ENCODE results near the gene DNASE2.
A peak's percentile ranks its signal among the peaks of the same experiment; 100 is the strongest.
"Not testable (repeated sequence)": the region's sequence is repeated elsewhere in the genome, so short reads cannot be mapped to it uniquely, and the experiment has no call there.

The DNASE2 gene

DNA sequence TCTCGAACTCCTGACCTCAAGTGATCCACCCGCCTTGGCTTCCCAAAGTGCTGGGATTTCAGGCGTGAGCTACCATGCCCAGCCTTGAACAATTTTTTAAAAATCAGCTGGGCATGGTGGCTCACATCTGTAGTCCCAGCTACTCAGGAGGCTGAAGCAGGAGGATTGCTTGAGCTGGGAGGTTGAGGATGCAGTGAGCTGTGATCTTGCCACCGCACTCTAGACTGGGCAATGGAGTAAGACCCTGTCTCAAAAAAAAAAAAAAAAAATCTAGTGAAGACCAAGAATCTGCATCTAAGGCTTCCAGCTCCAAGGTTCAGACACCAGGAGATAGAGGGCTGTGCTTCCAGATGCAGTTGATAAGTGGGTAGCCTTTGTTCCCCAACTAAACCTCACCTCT, 17.1 kb downstream of the DNASE2 start:
- no peak for DNase-seq

DNA sequence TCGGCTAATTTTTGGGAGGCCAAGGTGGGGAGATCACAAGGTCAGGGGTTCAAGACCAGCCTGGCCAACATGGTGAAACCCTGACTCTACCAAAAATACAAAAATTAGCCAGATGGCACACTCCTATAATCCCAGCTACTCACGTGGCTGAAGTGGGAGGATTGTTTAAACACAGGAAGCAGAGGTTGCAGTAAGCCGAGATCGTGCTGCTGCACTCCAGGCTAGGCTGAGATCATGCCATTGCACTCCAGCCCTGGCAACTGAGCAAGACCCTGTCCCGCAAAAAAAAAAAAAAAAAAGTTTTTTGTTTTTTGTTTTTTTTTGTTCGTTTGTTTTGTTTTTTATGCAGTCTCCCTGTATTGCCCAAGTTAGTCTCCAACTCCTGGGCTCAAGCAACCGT, 21.7 kb downstream of the DNASE2 start:
- no peak for DNase-seq

DNA sequence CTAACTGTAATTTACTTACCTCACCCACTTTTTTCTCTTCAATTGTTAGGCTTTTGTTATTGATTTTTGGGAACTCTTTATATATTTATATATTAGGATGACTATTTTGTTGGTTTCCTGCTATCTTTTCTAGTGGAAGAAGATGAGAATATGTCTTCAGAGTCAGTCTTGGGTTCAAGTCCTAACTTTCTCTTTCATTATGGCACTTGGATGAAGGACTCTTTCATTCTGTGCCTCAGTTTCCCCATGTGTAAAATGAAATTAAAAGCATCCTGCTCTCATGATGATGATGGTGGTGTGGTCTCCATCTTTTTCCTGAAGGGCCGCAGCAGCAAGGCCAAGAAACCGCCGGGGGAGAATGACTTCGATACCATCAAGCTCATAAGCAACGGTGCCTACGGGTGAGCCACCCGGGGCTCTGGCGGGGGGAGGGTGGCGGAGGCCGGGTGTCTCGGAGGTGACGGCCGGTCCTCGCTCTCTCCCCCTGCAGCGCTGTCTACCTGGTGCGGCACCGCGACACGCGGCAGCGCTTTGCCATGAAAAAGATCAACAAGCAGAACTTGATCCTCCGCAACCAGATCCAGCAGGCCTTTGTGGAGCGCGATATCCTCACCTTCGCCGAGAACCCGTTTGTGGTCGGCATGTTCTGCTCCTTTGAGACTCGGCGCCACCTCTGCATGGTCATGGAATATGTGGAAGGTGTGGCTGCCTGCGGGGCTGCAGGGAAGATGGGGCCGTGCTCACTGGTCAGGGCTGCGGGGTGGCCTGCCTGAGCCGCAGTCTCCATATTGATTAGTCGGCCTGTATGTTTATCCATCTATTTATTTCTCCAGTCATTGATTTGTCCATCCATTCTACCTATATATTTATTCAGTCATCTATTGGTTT, 23.0 kb downstream of the DNASE2 start:
- no peak for DNase-seq

DNA sequence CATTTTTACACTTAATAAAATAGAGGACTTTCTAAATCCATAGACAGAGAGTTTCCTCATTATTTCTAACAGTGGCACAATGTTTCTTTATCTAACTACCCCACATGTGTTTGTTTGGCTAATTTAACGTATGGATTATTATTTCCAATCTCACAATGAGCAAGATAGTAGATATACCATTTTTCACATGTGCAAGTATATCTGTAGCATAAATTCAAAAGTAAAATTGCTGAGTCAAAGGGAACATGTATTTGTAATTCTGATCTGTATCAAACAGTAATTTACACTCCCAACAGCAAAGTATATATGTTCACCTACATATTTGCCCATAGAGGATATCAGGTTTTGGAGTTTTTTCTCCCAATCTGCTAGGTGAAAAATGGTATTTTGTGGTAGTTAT, 24.6 kb downstream of the DNASE2 start:
- no peak for DNase-seq

DNA sequence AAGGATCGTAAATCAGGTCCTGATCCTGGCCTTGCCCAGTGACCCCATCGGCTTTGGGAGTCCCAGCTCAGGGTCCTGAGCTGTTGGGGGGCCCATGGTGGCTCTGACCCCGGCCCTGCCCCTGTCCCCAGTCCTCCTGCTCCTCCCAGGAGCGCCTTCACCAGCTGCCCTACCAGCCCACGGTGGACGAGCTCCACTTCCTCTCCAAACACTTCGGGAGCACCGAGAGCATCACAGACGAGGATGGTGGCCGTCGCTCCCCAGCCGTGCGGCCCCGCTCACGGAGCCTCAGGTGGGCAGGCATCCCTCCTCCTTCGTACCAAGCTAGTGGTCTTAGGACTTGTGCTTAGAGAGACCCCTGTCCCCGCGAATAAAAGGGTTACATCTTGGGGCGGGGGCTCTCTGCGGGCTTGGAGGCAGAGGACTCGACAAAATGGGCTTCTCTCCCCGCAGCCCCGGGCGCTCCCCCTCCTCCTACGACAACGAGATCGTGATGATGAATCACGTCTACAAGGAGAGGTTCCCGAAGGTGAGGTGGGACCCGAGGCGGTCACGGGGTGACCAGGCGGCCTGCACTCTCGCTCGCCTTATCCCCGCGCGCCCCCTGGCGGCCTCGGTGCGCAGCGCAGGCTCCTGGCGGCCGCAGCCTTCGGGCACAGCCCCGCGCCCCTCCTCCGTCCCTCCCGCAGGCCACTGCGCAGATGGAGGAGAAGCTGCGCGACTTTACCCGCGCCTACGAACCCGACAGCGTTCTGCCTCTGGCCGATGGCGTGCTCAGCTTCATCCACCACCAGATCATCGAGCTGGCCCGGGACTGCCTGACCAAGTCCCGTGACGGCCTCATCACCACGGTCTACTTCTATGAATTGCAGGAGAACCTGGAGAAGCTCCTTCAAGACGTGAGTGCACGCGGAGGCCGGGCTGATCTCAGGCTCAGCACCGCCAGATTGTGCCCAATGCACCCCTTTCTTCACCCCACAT, 33.8 kb downstream of the DNASE2 start:
- DNase-seq, result peak; percentile 82

DNA sequence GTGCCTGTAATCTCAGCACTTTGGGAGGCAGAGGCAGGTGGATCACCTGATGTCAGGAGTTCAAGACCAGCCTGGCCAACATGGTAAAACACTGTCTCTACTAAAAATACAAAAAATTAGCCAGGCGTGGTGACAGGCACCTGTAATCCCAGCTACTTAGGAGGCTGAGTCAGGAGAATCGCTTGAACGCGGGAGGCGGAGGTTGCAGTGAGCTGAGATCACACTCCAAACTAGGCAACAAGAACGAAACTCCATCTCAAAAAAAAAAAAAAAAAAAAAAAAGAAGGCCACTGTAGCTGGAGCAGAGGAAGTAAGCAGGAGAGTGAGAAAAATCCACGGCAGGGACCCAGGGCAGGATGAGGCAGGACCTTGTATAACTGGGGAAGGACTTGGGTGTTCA, 34.6 kb downstream of the DNASE2 start:
- DNase-seq, result not testable (repeated sequence)

DNA sequence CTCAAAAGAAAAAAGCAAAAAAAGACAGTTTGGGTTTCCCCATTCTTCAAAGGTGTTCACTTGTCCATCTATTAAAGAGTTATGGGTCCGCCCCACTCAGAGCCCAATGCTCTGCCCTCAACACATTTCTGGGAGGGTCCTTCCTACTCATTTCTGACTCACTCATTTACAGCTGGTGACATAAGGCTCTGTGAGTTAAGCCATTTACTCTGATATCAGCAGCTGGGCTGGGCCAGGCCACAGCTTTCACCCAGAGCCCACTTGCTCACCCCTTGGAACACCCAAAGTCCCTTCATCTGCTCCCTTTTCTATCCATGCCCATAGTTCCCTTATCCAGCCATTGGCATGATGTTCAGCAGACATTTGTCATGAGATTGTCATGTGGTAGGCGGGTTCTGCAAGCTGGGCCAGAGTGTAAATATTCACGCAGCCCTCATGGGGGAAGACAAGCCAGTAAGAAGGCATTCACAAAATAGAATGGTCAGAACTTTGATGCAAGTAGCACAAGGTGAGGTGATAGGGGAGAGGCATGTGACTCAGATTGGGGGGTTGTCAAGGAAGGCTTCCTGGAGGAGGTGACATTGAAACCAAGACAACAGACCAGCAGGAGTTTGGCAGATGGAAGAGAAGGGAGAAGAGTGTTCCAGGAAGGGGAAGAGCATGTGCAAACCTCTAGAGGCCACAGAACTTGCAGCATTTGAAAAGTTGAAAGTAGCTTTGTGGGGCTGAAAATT, 37.1 kb downstream of the DNASE2 start:
- no peak for DNase-seq

DNA sequence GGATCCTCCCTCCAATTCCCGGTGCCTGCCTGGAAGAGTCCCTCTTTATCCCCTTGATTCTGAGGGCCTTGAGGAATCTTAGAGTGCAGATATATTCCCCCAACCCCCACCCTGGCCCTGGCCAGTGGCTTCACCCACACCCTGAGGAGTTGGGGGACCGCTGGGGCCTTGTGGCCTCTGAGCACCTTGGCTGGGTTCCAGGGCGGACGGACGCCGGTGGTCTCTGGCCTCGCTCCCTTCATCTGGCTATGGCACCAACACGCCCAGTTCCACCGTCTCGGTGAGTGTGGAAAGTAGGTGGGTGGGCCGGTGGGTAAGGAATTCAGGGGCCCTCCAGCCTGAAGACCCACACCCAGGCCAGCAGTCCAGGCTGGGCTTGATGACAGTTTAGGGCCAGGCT, 37.9 kb downstream of the DNASE2 start:
- DNase-seq, result no peak

DNA sequence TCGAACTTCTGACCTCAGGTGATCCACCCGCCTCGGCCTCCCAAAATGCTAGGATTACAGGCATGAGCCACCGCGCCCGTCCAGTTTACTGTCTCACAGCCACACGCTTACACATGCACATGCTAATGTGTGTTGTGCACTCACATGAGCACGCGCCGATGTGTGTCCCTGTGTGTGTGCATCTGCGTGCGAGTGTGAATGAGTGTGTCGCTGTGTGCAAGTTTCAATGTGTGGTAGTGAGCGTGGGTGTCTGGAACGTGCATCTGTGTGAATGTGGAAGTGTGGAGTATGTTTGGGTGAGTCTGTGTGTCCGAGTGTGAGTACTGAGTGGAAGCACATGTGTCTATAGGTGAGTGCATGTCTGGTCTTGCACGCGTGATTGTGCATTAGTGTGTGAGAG, 38.7 kb downstream of the DNASE2 start:
- no peak for DNase-seq

DNA sequence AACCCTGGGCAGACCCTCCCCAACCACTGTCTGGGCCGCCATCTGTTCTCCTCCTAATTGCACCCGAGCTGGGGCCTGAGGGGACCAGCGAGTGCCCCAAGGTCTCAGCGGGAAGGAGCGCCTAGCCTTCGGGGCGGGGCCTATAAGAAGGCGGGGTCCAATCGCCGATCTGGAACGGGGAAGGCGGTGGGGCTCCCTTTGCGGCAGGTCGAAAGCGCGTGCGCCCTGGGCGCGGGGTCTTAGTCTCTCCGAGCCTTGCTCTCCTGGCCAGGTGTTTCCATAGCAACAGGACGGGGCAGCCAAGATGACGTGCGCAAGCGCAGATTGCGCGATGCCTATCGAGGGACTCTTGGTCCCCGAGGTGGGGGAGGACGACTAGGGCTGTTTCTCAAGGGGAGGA, 40.2 kb downstream of the DNASE2 start:
- no peak for DNase-seq

DNA sequence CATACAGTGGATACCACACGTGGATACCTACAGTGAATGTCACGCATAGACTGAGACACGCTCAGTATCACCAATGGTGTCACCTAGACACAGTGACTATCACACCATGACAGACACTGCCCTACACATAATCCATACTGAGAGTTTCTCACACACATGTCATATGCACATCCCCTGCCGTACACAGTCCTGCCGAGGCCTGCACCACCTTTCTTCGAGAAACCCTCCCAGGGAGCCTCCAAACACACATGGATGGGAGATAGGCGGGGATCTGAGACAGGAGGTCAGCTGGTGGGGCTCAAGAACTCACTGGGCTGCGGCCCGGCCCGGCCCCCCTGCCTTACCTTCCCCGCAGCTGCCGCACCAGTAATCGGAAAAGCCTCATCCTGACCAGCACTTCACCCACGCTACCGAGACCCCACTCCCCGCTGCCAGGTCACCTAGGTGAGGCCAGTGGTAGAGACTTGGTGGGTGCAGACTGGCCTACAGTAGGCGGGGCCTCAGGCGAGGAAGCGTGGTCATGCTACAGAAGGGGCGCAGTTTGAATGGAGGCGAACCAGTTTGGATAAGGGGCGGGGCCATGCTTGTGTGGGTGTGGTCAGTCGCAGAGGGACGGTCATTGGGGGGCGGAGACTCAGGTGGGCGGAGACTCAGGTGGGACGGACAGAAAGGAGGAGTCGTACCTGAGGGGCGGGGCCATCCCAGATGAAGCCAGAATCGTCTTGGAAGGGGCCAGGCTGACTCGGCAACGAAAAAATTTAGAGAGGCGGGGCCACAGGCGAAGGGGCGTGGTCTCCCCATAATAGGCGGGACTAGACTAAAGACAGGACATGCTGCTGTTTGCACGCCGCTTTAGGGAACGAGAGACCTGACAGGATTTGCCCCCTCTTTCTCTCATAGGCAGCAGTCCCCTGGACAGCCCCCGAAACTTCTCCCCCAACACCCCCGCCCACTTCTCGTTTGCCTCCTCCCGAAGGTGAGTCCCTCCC, 40.9 kb downstream of the DNASE2 start:
- DNase-seq, result peak; percentile 38

DNA sequence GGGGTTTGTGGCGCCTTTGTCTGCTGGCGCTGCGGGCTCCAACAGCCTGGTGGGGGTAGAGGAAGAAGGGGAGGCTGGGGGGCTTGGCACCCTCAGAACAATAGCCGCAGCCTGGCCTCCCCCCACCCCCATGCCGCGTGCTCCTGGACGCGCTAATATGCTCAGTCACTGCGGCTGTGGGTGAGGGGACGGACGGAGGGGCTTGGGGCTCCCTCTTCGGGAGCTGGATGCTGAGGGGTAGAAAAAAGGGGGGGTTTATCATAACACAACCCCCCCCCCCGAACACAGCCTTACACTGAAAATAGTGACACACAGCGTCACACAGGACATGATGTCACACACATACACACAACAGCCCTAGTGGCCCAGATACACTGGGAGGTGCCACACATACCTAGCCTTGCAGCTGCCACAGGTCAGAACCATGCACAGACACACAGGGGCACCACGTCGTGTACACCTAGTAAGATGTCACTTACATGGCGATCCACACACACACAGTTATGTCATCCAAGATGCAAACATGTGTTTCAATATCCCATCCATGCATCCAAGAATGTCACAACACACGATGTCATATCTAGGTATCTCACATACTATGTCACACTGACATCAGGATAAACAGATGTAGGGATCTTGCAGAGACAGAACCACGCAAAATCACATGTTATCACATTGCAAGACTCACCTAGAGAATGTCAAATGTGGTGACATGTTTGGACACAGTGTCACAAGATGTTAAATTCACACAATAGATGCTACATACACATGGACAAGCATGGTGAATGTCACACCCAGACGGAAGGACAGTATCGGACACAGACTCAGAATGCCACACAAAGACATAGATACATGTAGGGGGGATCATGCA, 42.1 kb downstream of the DNASE2 start:
- peak; percentile 44 for DNase-seq

DNA sequence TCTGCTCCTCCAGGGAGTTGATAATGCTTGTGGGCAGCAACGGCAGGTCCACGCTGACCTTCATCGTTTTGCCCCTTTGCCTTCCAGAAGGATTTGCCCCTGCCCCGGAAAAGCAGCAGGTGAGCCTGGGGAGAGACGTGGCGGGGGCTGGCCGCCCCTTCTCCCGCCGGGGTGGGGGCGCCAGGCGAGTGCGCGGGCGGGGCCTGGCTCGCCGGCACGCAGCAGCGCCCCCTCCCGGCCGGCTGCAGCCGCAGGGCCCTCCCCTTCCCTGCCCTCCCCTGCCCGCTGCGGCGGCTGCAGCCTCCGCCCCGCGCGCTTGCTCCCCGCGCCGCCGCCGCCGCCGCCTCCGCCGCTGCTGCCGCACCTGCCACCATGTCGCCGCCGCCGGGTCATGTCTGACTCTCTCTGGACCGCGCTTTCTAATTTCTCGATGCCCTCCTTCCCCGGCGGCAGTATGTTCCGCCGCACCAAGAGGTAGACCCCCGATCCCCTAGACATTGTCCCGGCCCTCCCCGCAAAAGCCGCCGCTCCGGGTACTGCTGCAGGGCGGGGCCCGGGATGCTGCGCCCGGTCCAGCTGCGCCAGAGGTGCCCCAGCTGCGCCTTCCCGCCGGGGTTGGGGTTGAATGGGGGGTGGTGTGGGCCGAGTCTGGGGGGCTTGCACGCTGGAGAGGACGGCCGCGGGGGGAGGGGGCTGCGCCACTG, 42.9 kb downstream of the DNASE2 start, which contains the start of gene MAST1:
Gene MAST1, plus strand, starts transcription at position 334 of the 704 bp plus-strand sequence. Its CDS starts 58 bp downstream, at position 392.
- DNase-seq, result peak; percentile 40

DNA sequence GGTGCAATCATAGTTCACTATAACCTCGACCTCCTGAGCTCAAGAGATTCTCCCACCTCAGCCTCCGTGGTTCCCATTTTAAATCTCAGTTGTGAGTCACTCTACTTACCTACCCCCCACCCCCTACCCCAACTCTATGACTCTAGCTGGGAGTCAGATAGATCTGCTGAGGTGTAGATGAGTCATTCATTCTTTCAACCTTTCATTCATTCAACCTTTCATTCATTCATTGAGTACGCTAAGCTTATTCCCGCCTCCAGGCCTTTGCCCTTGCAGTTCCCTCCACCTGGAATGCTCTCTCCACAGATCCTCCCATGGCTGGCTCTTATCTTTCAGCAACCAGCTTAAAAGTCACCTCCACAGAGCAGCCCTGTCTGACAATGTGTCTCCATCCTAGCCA, 44.0 kb downstream of the DNASE2 start:
- DNase-seq, result no peak

DNA sequence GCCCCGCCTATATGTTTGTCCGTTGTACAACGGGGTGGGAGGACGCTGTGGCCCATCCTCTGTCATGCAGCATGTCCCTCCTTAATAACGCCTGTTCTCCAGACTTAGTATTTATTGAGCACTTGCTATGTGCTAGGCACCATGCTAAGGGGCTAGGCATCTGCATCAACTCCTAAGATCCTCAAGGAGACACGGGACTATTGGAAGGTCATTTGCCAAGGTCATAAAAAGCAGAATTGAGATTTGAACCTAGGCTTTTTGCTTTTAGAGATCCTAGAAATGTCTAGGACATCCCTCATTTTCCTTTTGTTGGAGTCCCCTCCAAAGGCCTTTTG, 44.8 kb downstream of the DNASE2 start:
- no peak for DNase-seq

DNA sequence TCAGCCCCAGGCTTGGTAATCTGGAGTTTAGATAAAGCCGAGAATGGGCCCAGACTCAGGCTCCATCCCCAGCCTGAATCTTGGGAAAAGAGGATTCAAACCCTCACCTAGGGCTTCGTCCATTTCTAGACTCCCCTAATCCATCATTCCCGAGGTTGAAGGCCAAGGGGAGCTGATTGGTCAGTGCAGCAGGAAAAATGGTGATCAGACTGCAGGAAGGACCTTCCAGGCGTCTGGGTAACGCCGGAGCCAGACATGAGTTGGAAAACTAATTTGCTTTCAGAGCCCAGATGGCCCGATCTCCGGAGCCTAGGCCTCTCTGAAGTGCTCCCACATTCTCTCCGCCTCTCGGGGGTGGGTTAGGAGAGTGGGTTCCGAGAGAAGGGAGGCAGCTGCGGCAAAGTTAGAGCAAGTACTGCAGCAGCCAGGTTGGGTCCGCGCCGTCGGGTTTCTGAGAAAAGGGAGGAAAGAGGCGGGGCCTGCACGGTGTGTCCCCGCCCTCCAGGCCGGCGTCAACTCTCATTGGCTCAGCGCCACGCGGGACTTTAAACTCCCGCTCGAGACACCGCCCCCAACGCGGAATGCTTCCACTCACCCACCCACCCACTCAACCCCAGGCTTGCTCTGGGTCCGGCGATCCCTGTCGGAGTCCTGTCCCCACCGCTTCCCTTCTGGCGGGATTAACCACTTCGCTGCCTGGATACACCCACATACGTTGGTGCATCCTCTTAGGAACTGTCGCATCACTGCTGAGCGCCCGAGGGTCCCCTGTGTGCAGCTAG, 46.1 kb downstream of the DNASE2 start:
- no peak for DNase-seq

DNA sequence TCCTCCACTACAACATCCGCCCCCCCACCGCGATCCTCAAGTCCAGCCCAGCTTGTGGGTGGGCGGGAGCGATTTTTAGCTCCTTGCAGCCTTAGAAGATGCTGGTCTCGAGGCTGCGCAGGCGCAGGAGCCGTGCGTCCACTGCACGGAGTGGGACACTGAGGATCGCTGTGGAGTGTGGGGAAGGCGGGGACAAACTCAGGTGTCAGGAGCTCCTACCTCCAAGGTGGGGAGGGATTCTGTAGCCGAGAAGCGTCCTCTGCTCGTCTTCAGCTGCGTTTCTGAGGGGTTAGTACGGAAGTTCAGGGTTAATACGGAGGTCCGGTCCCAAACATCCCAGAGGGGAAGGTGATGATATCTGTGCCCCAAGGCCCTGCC, 46.7 kb downstream of the DNASE2 start, which contains the start of gene RTBDN:
Gene RTBDN, minus strand, starts transcription at position 14 of the 378 bp plus-strand sequence. CDS start 4,600 bp downstream, outside the sequence.
- no peak for DNase-seq

DNA sequence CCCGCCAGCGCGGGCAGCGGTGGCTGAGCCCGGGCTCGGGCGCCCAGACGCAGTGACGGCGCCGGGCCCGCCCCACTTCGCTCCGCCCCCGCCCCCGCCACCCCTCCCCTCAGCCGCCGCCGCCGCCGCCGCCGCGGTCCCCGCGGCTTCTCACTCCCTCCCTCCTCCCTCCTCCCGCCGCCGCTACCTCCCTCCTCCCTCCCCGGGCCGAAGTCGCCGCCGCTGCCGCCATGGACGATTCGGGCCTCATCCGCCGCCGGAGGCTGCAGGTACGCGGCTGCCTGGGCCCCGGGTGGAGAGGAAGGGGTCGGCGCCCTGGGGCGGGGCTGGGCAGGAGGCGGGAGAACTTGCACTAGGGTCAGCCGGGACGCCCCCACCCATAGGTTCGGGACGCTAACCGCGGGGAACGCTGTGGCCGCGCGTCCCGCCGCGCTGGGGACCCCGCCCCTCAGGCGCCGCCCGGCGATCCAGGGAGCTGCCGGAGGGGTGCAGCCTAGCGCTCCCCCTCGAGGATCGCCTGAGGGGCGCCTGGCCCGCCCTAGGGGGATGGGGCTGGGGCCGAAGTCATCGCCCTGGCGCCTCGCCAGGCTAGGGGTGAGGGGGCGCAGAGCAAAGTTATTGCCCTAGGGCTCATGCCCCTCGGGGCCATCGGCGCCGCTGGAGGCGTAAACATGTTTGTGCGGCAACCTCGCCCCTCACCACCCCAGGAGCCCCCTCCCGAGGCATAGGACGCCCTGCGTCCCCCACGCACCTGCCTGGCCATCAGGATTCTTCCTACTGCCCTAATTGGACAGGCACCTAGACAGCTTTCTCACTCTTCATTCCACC, 47.3 kb downstream of the DNASE2 start:
- peak; percentile 65 for DNase-seq

Measured in CD4-positive, alpha-beta T cell treated with Interleukin-17A for 1 hour (primary cell).